Renal cortex interstitium (tissue), 11 donors: ENCODE data around the gene SIRT4. TPM values are rescaled to one million over a fixed set of nuclear protein-coding genes. Genes with fewer than 3 reads are reported as not detected.
"Not testable (repeated sequence)": the region's sequence is repeated elsewhere in the genome, so short reads cannot be mapped to it uniquely, and the experiment has no call there.

Experiments used
- DNase-seq, 11 donors: peaks; one replicate each; pipeline ENCODE4 v3.0.0-alpha.2; 2013; ENCODE audit warnings: low read depth in 9 of 11, low spot score in 4 of 11; ENCODE audit errors: extremely low read depth in 1 of 11
- polyA plus RNA-seq, 3 donors: library from polyadenylated mRNA; unstranded; fragments of 120-200 nt; gene quantifications; one replicate each; pipeline ENCODE4 v1.2.1, GENCODE V29; 2013; ENCODE audit not compliant: insufficient read length in 3 of 3

Gene SIRT4
- polyA plus RNA-seq, 3 donors: 3.1 to 4.5 (median 3.6) TPM

GRCh38 chr12:120324841-120325417 is 22.8 kb downstream of the SIRT4 start:
- no peak for DNase-seq

- DNase-seq: no peak
Measured at GRCh38 chr12:120327593-120327992, 25.5 kb downstream of the SIRT4 start, which contains the start of gene PLA2G1B. TSS of gene PLA2G1B (minus strand) at chr12:120327779. CDS start at chr12:120327753, 26 bp downstream.

- no peak for DNase-seq
Measured at GRCh38 chr12:120328228-120328627, 26.1 kb downstream of the SIRT4 start.

- no peak for DNase-seq
Measured at GRCh38 chr12:120331390-120331789, 29.3 kb downstream of the SIRT4 start.

- no peak for DNase-seq
Measured at GRCh38 chr12:120332041-120332440, 29.9 kb downstream of the SIRT4 start.

- DNase-seq: no peak
Measured at GRCh38 chr12:120332523-120332922, 30.4 kb downstream of the SIRT4 start.

- peak in 2 of 11 donors; percentile 52 to 53 for DNase-seq
Measured at GRCh38 chr12:120335447-120335846, 33.3 kb downstream of the SIRT4 start.

- not testable (repeated sequence) for DNase-seq
Measured at GRCh38 chr12:120336392-120336791, 34.3 kb downstream of the SIRT4 start.

GRCh38 chr12:120337730-120338129 is 35.6 kb downstream of the SIRT4 start:
- DNase-seq: no peak

- no peak for DNase-seq
Measured at GRCh38 chr12:120339256-120339655, 37.1 kb downstream of the SIRT4 start.

- peak in 2 of 11 donors; percentile 34 to 37 for DNase-seq
Measured at GRCh38 chr12:120342175-120343038, 40.3 kb downstream of the SIRT4 start.

- no peak for DNase-seq
Measured at GRCh38 chr12:120343039-120343537, 41.0 kb downstream of the SIRT4 start.

- no peak for DNase-seq
Measured at GRCh38 chr12:120343692-120344091, 41.6 kb downstream of the SIRT4 start.

GRCh38 chr12:120346031-120346430 is 43.9 kb downstream of the SIRT4 start:
- DNase-seq: no peak

GRCh38 chr12:120346681-120347080 is 44.6 kb downstream of the SIRT4 start:
- no peak for DNase-seq

- DNase-seq: no peak
Measured at GRCh38 chr12:120347766-120348165, 45.6 kb downstream of the SIRT4 start.

GRCh38 chr12:120350576-120351350 is 48.6 kb downstream of the SIRT4 start:
- DNase-seq: no peak

GRCh38 chr12:120352117-120352516 is 50.0 kb downstream of the SIRT4 start:
- no peak for DNase-seq

- DNase-seq: no peak
Measured at GRCh38 chr12:120353136-120353535, 51.0 kb downstream of the SIRT4 start.
